Lung microvascular endothelial cell (primary cell): ENCODE measurements around the gene MSH3. TPM values are rescaled to one million over a fixed set of nuclear protein-coding genes. Genes with fewer than 3 reads are reported as not detected.
A peak's percentile ranks its signal among the peaks of the same experiment; 100 is the strongest.
"Not testable (repeated sequence)": the region's sequence is repeated elsewhere in the genome, so short reads cannot be mapped to it uniquely, and the experiment has no call there.

Experiments
- DNase-seq, 2 donors: peaks; one replicate each; pipeline versions ENCODE4 v3.0.0 to v3.0.0-alpha.2; 2010; ENCODE audit warnings: low read depth in 2 of 2
- total RNA-seq: library from RNA; depleted of rRNA; stranded (reverse); fragments of >200 nt; gene quantifications from 2 replicates; pipeline ENCODE4 v1.2.1, GENCODE V29; 2014

The MSH3 gene
- total RNA-seq, 1 donor from 2014 or later = 5.6 TPM

DNA sequence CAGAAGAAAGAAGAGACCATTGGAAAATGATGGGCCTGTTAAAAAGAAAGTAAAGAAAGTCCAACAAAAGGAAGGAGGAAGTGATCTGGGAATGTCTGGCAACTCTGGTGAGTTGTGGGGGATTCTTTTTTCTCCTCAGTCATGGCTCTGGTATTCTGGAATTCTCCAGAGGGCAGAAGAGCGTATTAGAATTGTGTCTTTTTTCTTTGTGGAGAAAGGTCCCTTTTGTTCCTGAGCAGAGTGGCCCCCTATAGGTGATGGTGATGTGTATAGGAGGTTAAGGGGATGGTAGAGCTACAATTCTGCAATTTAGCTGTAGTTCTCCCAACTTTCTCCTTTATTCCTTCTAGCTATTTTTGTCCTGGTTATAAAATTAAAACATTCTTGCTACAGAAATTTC, 2.0 kb downstream of the MSH3 start:
- DNase-seq = no peak

DNA sequence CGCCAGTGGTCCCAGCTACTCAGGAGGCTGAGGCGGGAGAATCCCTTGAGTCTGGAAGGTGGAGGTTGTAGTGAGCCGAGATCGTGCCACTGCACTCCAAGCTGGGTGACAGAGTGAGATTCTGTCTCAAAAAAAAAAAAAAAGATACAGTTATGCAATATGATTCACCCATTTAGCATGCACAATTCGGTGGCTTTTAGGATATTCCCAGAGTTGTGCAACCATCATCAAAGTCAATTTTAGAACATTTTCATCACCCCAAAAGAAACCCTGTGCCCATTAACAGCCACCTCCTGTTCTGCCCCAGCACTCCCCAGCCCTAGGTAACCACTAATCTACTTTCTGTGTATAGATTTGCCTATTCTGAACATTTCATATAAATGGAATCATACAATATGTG, 4.7 kb downstream of the MSH3 start:
- DNase-seq = no peak

DNA sequence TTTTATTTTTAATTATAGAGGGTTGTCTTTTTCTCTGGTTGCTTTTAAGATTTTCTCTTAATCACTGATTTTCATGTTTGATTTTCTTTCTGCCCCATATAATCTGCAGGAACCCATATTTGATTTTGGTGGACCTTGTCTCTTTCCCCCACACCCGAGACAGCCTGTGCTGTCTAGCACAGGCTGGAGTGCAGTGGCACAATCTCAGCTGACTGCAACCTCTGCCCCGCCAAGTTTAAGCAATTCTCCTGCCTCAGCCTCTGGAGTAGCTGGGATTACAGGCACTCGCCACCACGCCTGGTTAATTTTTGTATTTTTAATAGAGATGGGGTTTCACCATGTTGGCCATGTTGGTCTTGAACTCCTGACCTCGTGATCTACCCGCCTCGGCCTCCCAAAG, 6.2 kb downstream of the MSH3 start:
- DNase-seq = not testable (repeated sequence)

DNA sequence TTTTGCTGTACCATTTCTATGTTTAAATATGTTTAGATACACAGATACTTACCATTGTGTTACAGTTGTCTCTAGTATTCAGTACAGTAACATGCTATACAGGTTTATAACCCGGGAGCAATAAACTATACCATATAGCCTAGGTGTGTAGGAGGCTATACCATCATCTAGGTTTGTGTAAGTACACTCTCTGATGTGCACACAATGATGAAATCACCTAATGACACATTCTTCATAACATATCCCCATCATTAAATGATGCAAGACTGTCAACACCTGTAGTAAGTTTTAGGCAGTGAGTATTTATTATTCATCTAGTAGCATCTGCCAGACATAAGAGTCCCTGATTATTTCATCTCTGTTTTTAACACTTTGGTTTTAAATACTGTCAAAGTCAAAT, 7.7 kb downstream of the MSH3 start:
- DNase-seq = no peak

DNA sequence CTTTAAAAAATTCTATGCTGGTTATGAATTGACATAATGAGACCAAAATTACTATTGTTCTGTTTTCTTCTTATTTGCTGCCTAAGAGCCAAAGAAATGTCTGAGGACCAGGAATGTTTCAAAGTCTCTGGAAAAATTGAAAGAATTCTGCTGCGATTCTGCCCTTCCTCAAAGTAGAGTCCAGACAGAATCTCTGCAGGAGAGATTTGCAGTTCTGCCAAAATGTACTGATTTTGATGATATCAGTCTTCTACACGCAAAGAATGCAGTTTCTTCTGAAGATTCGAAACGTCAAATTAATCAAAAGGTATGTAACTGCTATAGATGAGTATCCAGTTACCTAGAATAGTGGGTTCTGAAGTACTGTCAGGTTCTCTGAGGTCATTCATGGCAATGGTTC, 10.6 kb downstream of the MSH3 start:
- no peak for DNase-seq

DNA sequence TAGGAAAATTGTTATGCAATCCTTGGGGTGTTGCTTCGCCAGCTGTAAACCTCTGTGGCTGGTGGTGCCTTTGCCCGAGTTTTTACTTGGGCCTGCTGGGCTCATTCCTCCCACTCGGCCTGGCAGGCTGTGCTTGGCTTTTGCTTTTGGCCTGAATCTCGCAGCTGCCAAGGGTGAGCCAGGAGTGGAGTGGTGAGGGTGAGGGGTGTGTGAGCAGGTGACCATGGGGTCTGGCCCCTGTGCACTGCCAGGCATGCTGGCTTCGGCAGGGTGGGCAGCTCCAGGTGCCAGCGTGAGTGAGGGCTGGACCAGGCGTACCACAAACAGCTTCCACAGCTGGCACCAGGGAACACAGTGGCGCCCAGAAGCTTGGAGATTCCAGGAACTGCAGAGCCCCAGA, 12.9 kb downstream of the MSH3 start:
- no peak for DNase-seq

DNA sequence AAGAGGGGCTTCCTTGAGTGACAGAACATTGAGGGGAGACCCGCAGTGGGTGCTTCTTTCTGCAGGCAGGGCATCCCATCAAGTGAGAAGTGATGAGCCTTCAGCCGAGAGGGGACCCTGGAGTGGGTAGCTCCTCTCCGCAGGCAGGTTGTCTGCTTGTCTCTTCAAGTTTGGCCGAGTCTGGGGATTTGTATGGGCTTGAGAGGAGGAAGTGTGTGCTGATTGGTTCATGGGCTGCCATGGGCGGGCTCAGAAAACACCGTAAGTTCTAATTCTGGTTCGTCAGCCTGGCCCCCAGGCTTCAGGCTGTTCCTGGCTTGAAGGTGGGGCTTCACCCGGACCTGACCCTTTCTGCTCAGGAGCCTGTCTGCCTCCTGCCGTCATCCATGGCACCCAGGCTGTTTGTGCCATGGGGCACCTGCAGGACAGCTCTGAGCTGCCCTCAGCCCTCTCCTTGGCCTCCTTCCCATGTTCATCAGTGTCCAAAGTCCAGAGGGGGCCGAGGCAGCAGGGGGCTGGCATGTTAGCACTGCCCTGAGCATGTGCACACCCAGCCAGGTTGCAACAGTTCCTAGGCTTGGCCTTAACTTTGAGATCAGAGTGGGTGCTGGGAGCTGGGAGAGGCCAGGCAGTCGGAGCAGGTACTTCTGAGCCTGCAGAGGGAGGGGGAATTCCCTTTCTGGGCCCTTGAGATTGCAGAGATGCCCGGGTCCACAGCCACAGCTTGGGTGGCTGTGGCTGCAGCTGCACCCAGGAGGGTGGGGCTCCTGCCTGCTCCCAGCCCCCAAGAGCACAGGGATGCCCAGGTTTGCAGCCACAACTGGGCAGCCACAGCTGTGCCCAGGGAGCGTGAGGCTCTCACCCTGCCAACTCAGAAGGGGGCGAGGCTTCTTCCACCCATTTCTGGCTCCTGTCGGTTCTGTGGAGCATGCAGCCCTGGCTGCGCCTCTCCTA, 13.8 kb downstream of the MSH3 start:
- DNase-seq = no peak

DNA sequence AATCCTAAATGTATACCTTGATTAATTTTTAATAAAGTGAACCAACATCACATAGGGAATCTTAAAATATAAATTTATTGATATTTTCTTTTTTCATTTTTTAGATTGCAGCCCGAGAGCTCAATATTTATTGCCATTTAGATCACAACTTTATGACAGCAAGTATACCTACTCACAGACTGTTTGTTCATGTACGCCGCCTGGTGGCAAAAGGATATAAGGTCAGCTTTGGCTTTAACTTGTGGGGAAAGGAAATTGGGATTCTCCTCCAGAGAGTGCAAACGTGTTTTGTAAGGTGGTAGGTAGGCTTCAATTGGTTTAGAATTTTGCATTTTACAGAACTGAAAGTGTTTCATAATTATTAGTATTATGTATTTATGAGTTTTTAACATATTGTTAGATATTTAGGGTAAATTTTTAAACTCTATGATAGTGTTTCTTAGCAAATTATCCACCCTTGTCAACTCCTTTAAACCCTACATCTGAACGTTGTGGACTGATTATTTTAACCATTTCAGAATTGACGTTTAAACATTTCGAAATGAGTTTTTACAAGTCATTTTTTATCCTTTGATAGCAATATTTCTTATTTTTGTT, 17.8 kb downstream of the MSH3 start:
- DNase-seq = peak; percentile 80 to 84

DNA sequence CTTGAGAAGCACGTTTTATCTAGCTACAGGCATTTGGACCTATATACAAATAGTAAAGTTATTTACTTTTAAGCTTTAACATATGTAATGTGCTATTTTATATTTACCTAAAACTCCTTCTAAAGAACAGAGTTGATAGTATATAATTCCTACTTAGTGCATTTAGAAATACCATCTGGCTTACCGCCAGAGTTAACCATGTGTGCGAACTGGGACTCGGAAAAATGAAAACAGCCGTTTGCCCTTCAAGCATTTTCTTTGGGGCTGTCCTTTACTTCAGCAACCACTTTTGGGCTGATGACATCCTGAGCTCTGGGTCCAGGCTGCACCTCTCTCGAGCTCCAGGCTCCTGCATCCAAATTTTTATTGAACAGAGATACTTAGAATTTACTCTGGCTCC, 22.3 kb downstream of the MSH3 start:
- no peak for DNase-seq

DNA sequence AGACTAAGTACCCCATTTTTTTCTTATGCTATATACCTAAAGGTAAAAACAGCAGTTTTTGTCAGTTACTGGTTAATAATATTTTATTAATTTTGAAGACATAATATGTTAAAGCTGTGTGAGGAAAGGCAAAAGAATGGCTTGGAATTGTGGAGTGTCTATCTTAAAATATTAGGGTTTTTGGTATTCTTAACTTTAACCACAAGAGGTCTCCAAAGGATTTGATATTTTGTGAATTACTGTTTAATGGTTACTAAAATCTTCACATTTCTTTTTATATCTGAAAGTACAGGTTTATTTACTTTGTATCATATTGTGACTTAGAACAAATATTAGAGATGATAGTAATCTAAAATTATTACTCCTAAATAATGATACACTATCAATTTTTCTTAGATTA, 32.3 kb downstream of the MSH3 start:
- DNase-seq = peak in 1 of 2 donors; percentile 40

DNA sequence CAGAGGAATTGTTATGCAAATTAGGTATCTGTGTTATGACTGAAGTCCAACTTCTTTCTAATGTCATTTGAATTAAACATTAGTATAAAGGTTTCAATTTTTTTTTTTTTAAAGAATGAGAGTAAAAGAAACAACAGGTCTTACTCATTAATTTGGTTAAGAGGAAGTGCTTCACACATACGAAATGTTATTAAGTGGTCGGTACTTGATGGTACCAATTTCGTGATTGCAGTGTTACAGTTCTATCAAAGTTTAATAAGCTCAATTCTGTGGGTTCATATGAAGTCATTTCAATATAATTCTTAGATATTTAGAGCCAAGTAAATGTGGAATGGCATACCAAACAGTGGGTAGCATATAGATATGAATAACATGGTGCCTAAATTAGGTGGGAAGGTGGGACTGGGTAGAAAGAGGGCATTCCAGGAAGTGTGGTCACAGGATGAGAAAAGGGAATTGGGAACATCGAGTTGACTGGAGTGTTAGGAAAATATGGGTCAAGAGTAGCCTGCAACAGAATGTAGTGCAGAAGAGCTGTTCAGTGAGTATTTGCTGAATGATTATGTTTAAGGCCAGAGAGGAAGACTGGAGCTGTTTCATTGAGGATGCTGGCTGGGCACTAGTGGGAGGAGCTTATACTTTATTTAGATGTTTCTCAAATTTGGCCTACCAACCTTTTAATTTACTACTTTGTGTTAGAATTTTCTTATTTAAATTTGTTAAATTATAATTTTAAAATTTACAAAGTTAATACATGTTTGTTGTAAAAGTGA, 34.4 kb downstream of the MSH3 start:
- no peak for DNase-seq

DNA sequence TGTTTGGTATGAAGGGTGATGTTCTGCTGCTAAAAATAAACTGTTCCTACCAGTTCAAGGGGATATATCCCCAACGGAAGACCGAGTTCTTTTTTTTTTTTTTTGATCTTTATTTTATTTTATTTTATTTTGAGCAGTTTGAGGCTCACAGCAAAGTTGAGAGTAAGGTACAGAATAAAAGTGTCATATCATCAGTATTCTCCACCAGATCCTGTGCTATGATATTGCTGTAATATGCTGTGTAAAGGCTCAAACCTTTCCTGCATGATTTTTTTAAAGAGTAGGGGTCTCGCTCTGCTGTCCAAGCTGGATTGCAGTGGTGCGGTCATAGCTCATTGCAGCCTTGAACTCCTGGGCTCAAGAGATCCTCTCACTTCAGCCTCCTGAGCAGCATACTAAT, 35.2 kb downstream of the MSH3 start:
- DNase-seq = no peak

DNA sequence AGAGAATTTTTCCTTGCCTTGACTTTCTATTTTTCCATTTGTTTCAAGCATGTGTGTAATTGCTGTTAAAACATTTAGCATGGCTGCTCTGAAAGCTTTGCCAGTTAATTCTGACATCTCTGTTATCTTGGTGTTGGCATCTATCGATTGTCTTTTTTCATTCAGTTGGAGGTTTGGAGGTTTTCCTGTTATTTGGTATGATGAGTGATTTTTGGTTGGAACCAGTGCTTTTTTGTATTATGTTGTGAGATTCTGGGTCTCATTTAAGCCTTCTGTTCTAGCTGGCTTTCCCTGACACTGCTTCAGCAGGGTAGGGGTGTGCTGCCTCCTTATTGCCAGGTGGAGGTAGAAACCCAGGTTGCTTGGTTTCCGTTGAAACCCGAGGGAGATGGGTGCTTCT, 41.2 kb downstream of the MSH3 start:
- peak in 1 of 2 donors; percentile 11 for DNase-seq

DNA sequence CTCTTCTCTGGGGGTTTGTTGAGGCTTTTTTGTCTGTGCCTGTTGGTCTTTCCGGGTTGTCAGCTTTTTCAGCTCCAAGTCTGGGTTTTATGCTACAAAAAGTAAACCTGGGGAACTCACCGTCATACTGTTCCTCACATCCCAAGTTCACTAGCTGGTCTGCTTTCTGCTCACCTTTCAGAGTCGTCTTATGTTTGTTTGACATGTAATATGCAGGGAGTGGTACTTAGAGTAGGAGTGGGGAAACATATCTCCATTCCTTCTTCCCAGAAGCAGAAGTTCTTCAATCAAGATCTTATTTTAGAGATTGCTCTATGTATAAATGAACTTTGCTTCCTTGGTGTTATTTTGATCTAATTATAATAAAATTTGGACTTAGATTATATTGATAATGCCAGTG, 42.0 kb downstream of the MSH3 start:
- DNase-seq = no peak

DNA sequence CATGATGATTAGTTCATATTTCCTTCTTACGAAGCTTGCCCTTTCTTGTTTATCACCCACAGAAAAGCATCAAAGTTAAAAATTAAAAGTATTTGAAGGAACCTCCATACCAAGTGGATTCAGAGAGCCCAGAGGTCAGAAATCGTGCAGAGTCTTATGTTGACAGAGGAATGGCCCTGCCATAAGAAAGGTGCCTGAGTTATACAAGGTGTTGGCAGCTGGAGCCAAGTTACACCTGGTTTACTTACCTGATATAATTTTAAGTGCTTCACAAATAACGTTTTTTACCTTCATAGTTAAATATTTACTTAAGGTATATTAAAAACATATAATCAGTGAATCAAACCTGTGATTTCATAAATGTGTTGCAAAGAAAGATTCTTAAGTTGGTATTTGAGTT, 42.6 kb downstream of the MSH3 start:
- DNase-seq = no peak

DNA sequence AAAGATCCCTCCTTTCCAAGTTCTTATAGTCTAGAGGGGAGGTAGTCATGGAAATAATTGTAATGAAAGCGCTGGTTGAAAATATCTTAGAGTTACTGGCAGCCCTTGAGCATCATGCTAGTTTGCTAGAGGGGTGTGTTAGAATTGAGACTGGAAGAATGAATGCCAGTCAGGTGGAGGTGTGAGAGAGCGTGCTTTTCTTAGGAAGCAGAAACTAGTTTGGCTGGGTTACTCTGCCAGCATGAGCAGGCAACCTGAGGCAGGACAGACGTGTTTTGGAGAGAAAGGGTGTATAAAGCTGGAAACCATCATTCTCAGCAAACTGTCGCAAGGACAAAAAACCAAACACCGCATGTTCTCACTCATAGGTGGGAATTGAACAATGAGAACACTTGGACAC, 43.9 kb downstream of the MSH3 start:
- no peak for DNase-seq

DNA sequence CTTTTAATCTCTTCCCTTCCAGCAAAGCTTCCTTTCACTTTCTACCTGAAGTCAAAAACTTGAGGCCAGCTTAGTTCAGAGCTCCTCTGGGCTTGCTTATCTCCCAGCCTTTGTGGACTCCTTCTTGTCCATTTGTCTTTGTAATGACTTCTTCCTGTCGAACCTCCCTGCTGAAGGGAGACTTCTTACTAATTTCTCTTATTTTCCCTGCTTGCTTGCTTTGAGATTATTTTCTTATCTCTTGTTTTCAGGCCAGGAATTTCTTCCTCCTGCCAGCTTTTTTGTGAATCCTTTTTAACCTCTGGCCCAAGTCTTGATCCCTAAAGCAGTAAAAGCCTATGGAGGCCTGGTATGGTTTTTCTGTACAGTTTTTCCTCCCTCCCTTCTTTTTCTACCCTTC, 47.1 kb downstream of the MSH3 start:
- DNase-seq = peak in 1 of 2 donors; percentile 8

DNA sequence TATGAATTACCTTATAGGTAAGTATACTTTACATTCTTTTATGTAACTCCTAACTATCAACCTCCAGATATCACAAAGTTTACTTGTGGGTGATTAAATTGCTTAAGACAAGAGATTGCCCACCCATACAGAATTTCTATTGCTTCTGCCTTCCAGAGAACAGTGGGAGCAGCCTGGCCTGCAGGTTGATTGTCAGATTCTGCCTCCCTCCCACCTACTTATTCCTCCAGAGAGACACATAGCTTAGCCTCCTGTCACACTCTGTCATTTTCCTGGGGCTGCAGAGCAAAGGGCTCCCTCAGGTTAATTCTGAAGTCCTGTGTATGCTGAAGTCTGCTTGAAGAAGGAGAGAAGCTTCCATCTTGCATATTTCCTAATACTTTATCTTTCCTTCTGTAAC, 48.8 kb downstream of the MSH3 start:
- no peak for DNase-seq

DNA sequence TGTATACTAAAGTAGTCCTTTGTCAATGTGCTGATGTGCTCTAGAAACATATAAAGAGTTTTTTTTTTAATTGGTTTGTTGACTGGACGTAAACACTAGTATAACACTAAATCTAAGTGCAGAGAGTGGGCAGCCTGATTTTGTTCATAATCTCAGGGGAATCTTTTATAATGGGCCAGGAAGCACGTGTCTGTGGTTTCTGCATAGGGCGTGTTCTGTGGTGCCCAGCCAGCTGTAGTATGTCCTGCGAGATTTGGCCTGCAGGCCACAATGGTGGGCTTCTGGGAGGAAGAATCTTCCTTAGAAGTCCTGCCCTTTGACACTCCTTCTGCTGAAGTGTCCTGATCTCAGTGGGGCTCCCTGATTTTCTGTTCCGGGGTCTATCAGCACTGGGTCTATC, 49.3 kb downstream of the MSH3 start:
- no peak for DNase-seq

DNA sequence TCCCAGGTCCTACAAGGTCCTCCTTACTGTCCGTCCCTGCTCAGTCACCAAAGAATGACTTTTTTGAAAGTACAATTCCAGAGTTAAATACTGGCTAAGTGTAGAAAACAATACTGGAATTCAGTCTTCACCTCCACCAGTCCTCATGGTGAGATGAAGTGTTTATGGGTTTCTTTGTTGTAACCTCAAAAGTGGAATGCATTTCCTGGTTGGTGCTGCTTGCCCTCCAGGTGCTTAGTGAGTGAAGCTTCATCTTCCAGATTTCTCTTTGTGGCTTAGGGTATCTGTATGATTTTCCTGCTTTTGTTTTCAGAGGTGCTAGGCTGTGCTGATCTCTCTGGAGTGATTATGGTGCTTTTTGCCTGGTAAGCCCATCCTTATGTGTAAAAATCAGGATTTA, 49.8 kb downstream of the MSH3 start:
- DNase-seq = no peak

DNA sequence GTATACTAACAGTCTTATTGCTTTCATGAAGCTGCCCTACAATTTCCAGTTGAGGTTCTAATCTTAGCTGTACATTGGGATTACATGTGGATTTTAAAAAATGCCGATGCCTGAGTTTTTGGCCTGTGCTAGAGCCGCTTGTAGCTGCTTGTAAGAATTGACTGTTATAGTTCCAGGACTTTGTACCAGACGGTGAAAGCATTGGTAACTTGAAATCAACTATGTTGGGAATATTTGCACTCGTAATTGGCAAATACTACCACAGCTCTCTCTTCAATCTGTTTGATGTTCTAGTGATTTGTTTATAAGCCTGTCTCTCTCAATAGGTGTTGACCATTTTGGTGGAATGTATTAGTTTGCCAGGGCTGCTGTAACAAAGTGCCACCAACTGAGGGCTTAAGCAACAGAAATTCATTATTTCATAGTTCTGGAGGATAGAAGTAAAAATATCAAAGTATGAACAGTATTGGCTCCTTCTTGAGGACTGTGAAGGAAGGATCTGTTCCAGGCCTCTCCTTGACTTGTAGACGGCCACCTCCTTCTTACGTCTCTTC, 50.8 kb downstream of the MSH3 start:
- DNase-seq = no peak

DNA sequence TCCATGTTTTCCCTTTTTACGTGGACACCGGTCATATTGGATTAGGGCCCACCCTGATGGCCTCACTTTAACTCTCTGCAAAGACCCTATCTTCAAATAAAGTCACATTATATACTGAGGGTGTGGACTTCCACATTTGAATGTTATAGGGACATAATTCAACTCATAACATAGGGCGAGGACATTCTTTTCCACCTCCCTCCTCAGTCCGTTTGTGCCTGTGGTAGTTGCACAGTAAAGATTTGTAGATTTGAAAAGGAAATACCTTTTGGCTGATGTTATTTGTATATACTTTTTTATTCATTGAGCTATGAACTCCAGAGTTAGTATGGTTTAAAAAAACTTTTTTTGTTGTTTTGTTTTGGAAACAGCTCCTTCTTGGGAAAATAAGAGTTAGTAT, 51.3 kb downstream of the MSH3 start:
- DNase-seq = no peak
